ENCODE measurements around the gene TRUB2.

- TF ChIP-seq JUN (IDR thresholded peaks at IDR 0.05; ENCODE audit: borderline replicate concordance, insufficient read depth, insufficient read length, low read depth) (no peak), CTCF (IDR thresholded peaks at IDR 0.05; ENCODE audit: extremely low read depth in 1 of 2, insufficient read depth in 1 of 2, low read depth in 1 of 2, low read length in 2 of 2) (no peak), POLR2A (IDR thresholded peaks at IDR 0.05; ENCODE audit: low read depth, low read length) (no peak), EZH2 (IDR thresholded peaks at IDR 0.05; ENCODE audit: borderline replicate concordance, low read depth, low read length, severe bottlenecking) (no peak), POLR2AphosphoS5 (IDR thresholded peaks at IDR 0.05; ENCODE audit: insufficient read depth, low read depth, low read length) (no peak)
Observed at GRCh38 chr9:128344931-128345605, 22.8 kb upstream of the TRUB2 start.

Measured in endothelial cell of umbilical vein (primary cell).